GM12873 (cell line): Measurements from ENCODE around the gene CAPN7.

Experiments
- CTCF ChIP-seq: IDR thresholded peaks from 2 replicates; pipeline ENCODE4 v1.5.1; 2012; ENCODE audit warnings: low read depth, mild to moderate bottlenecking, moderate library complexity, low read length, control low read depth; ENCODE audit not compliant: insufficient read depth; ENCODE audit errors: missing control alignments

CAPN7 gene

GRCh38 chr3:15217011-15217671 lies 11.1 kb downstream of the CAPN7 start:
- no peak for TF ChIP-seq CTCF

GRCh38 chr3:15217841-15218267 lies 11.8 kb downstream of the CAPN7 start:
- TF ChIP-seq CTCF: no peak

- no peak for TF ChIP-seq CTCF
Observed at GRCh38 chr3:15218689-15219088, 12.6 kb downstream of the CAPN7 start.

- TF ChIP-seq CTCF: no peak
Observed at GRCh38 chr3:15220056-15220455, 14.0 kb downstream of the CAPN7 start.

- TF ChIP-seq CTCF: no peak
Observed at GRCh38 chr3:15220661-15221060, 14.6 kb downstream of the CAPN7 start.

GRCh38 chr3:15221574-15222217 lies 15.7 kb downstream of the CAPN7 start:
- TF ChIP-seq CTCF: no peak

- TF ChIP-seq CTCF: no peak
Observed at GRCh38 chr3:15223685-15224572, 17.9 kb downstream of the CAPN7 start.
